Measurements from ENCODE around the gene TMEM62. TPM values are rescaled to one million over a fixed set of nuclear protein-coding genes. Genes with fewer than 3 reads are reported as not detected.

TMEM62 gene
- total and polyA plus RNA-seq, 9 of the 15 experiments (the other 6 are each of a cell fraction or from before 2014, with no cell fraction given): 4.4 to 16.6 (median 11.1) TPM

DNA sequence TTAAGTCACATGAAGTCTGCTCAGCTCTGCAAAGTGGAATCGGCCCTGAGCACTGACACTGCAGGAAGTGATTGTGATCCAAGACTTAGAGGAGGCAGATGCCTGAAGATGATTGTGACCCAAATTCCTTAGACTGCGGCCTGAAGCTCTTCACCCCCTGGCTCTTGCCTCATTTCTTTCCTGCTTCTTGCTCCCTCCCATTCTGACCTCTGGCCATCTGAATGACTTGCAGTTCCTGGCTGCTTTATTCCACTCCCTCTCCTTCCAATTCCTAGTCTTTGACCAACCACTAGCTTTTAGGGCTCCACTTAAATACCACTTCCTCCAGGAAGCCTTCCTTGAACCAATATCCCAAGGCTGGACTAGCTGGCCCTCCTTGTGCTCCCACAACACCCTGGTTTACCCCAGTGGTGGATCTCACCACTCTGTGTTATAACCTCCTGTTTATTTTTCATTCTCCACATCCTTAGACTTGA lies 97.3 kb downstream of the TMEM62 start (continued):
- TF ChIP-seq ZNF639 (CRISPR knock-in tag; conservative IDR thresholded peaks at IDR 0.05 in 1 of 2, IDR thresholded peaks at IDR 0.05 in 1 of 2) (0 out of 4 replicates have a peak, but pooled peaks of 1 of the 2 experiments have one; percentile 17), FIP1L1 (IDR thresholded peaks at IDR 0.05; ENCODE audit: low read depth, low read length, poor library complexity, severe bottlenecking) (no peak), ETV6 (IDR thresholded peaks at IDR 0.05; ENCODE audit: borderline replicate concordance in 1 of 2, low read depth in 2 of 2, low read length in 1 of 2) (peak in 1 of 2 experiments; percentile 67; a peak in 1 of 4 replicates), ETV6 (CRISPR knock-in tag; IDR thresholded peaks at IDR 0.05; ENCODE audit: borderline replicate concordance) (no peak), NBN (IDR thresholded peaks at IDR 0.05; ENCODE audit: low read depth) (0 out of 2 replicates have a peak, but pooled peaks have one; percentile 45), EP300 (IDR thresholded peaks at IDR 0.05; ENCODE audit: low read length) (peak; percentile 72; the same call in 1 of the 2 replicates), ZKSCAN8 (CRISPR knock-in tag; IDR thresholded peaks at IDR 0.05) (no peak), PRPF4 (IDR thresholded peaks at IDR 0.05; ENCODE audit: insufficient read depth, low read depth, low read length, poor library complexity, severe bottlenecking) (no peak), GATA2 (CRISPR knock-in tag; IDR thresholded peaks at IDR 0.05) (peak; percentile 78), HDAC3 (IDR thresholded peaks at IDR 0.05; ENCODE audit: borderline replicate concordance, partially characterized antibody) (no peak), CBX8 (IDR thresholded peaks at IDR 0.05; ENCODE audit: borderline replicate concordance, extremely low read depth, low read depth, low read length, poor library complexity, severe bottlenecking) (no peak), SAFB (IDR thresholded peaks at IDR 0.05; ENCODE audit: borderline replicate concordance, low read depth, low read length) (no peak), TFAP4 (CRISPR knock-in tag; IDR thresholded peaks at IDR 0.05; ENCODE audit: borderline replicate concordance) (0 out of 2 replicates have a peak, but pooled peaks have one; percentile 12), GABPA (tag; conservative IDR thresholded peaks at IDR 0.05; ENCODE audit: low read depth) (peak; percentile 38; the same call in 1 of the 2 replicates), SRF (CRISPR knock-in tag; IDR thresholded peaks at IDR 0.05) (no peak), SMARCA4 (IDR thresholded peaks at IDR 0.05) (peak; percentile 86), CEBPG (CRISPR knock-in tag; IDR thresholded peaks at IDR 0.05) (peak; percentile 77), CEBPG (tag; conservative IDR thresholded peaks at IDR 0.05 in 1 of 2, IDR thresholded peaks at IDR 0.05 in 1 of 2) (peak; percentile 50 to 67; a peak in 3 of 4 replicates), ZFPM2 (CRISPR knock-in tag; IDR thresholded peaks at IDR 0.05) (no peak), ZBED1 (IDR thresholded peaks at IDR 0.05) (no peak), ZNF12 (CRISPR knock-in tag; IDR thresholded peaks at IDR 0.05) (no peak), ETV5 (CRISPR knock-in tag; IDR thresholded peaks at IDR 0.05; ENCODE audit: low read depth) (peak; percentile 60; the same call in 1 of the 2 replicates)
- TF ChIP-seq, protein P1, sequence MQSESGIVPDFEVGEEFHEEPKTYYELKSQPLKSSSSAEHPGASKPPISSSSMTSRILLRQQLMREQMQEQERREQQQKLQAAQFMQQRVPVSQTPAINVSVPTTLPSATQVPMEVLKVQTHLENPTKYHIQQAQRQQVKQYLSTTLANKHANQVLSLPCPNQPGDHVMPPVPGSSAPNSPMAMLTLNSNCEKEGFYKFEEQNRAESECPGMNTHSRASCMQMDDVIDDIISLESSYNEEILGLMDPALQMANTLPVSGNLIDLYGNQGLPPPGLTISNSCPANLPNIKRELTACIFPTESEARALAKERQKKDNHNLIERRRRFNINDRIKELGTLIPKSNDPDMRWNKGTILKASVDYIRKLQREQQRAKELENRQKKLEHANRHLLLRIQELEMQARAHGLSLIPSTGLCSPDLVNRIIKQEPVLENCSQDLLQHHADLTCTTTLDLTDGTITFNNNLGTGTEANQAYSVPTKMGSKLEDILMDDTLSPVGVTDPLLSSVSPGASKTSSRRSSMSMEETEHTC (IDR thresholded peaks at IDR 0.05): peak; percentile 69

Measured in K562 (cell line).